Endothelial cell of coronary artery (primary cell): ENCODE data around the gene PDIA4. TPM values are rescaled to one million over a fixed set of nuclear protein-coding genes. Genes with fewer than 3 reads are reported as not detected.

Experiments
- total RNA-seq: library from RNA; depleted of rRNA; stranded (reverse); fragments of >200 nt; gene quantifications from 2 replicates; pipeline ENCODE4 v1.2.3, GENCODE V29; 2014

The PDIA4 gene, protein sequence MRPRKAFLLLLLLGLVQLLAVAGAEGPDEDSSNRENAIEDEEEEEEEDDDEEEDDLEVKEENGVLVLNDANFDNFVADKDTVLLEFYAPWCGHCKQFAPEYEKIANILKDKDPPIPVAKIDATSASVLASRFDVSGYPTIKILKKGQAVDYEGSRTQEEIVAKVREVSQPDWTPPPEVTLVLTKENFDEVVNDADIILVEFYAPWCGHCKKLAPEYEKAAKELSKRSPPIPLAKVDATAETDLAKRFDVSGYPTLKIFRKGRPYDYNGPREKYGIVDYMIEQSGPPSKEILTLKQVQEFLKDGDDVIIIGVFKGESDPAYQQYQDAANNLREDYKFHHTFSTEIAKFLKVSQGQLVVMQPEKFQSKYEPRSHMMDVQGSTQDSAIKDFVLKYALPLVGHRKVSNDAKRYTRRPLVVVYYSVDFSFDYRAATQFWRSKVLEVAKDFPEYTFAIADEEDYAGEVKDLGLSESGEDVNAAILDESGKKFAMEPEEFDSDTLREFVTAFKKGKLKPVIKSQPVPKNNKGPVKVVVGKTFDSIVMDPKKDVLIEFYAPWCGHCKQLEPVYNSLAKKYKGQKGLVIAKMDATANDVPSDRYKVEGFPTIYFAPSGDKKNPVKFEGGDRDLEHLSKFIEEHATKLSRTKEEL
- 292 and 304 TPM in 2 replicates for total RNA-seq

DNA sequence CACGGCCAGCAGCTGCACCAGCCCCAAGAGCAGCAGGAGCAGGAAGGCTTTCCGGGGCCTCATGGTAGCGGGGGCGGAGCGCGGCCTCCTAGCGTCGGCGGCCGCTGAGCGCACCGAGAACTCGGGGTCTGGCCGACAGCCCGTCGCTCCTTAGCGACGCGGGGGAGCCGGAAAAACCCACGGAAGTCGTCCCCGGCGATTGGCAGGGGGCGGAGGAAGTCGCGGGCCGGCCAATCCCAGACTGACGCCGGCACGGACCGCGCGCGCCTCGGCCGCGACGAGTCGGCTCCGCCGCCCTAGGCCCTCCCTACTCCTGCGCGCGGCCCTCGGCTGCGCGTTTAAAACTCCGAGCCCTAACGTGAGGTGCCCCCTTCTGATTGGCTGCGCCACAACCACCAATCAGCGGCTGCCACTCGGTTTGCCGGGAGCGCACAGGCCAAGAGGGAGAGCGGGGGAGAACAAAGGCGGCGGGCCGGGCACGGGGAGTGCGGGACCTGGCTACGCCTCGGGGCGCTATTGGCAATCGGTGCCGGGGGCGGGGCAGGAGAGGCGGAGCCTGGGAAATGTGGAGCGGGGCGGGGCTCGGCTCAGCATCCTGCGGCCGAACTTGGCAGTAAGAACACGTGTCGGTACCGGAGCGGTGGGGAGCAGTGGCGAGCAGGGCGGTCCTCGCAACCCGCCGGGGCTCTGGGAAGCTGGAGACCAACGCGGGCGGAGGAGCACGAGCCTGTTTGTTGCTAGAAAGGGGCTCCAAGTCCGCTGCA lies at the start of gene PDIA4:
Gene PDIA4, minus strand, starts transcription at position 160 of the 764 bp plus-strand sequence. Its CDS starts 97 bp downstream, at position 63.

Other genes starting within 250 kb of the PDIA4 start
- gene EZH2, start 144.2 kb downstream of the PDIA4 start, total RNA-seq = 8.0 and 16.4 TPM in 2 replicates
- 6.6 and 6.8 TPM in 2 replicates for gene ZNF786, start 62.2 kb upstream of the PDIA4 start, total RNA-seq
- gene ZNF425, start 97.8 kb upstream of the PDIA4 start, total RNA-seq = 1.9 and 2.0 TPM in 2 replicates
- gene ZNF398, start 118.9 kb upstream of the PDIA4 start, total RNA-seq = 4.5 and 7.1 TPM in 2 replicates
- gene ZNF282, start 167.0 kb upstream of the PDIA4 start, total RNA-seq = 25.0 and 35.5 TPM in 2 replicates
- gene ZNF212, start 211.1 kb upstream of the PDIA4 start, total RNA-seq = 4.3 and 4.7 TPM in 2 replicates
- 5.0 and 8.7 TPM in 2 replicates for gene ZNF783, start 233.7 kb upstream of the PDIA4 start, total RNA-seq